Breast epithelium (tissue), 3 donors: ENCODE measurements around the gene EEPD1.

ENCODE experiments used
- CTCF ChIP-seq, 3 donors: fragments of 450-650 bp; IDR thresholded peaks; one replicate each; pipeline ENCODE4 v1.5.1; 2016 to 2017; ENCODE audit warnings: antibody characterized with exemption in 3 of 3, mild to moderate bottlenecking in 3 of 3, moderate library complexity in 3 of 3
- POLR2A ChIP-seq: fragments of 450-650 bp; IDR thresholded peaks from one replicate; pipeline ENCODE4 v1.6.1; 2016; ENCODE audit warnings: antibody characterized with exemption, mild to moderate bottlenecking, moderate library complexity
- POLR2AphosphoS5 ChIP-seq, 3 donors: sonication (generic); formaldehyde crosslinking; IDR thresholded peaks; one replicate each; pipeline ENCODE4 v1.6.1; 2017; ENCODE audit warnings: antibody characterized with exemption in 3 of 3

- TF ChIP-seq CTCF (IDR thresholded peaks at IDR 0.05) (no peak), POLR2A (no peak), POLR2AphosphoS5 (IDR thresholded peaks at IDR 0.05) (no peak)
Measured at GRCh38 chr7:36188266-36188665, 35.2 kb downstream of the EEPD1 start.
